Activated B cell treated with CpG ODN at 0.5 μM for 24 hours (primary cell): Measurements from ENCODE around the gene GLRA2. TPM values are rescaled to one million over a fixed set of nuclear protein-coding genes. Genes with fewer than 3 reads are reported as not detected.

Experiments used
- ATAC-seq: fragments of 200-7000 bp; cut with Tn5 transposase; one replicate; pipeline ENCODE4 v1.10.0; 2021; ENCODE audit warnings: low read depth, mild to moderate bottlenecking, moderate library complexity
- CTCF ChIA-PET: fragments of 350-600 bp; sonication (Branson Sonifier 250); formaldehyde crosslinking; loops from one replicate; lab custom pipeline; 2021; ENCODE audit warnings: antibody characterized with exemption; lab: Charles Lee
- POLR2A ChIA-PET: fragments of 350-600 bp; sonication (Branson Sonifier 250); formaldehyde crosslinking; loops from one replicate; lab custom pipeline; 2021; ENCODE audit warnings: antibody characterized with exemption; lab: Charles Lee
- DNase-seq: peaks from one replicate; pipeline ENCODE4 v3.0.0; 2022
- H3K27ac Mint-ChIP-seq: one replicate; pipeline ENCODE4 v1.8.0; 2020; ENCODE audit warnings: mixed read lengths
- H3K27me3 Mint-ChIP-seq: one replicate; pipeline ENCODE4 v1.8.0; 2021; ENCODE audit warnings: mixed read lengths
- H3K36me3 Mint-ChIP-seq: one replicate; pipeline ENCODE4 v1.8.0; 2021; ENCODE audit warnings: low read depth, mixed read lengths
- H3K4me1 Mint-ChIP-seq: one replicate; pipeline ENCODE4 v1.8.0; 2021; ENCODE audit warnings: mixed read lengths
- H3K4me3 Mint-ChIP-seq: one replicate; pipeline ENCODE4 v1.8.0; 2020; ENCODE audit warnings: mild to moderate bottlenecking, mixed read lengths
- H3K9me3 Mint-ChIP-seq: one replicate; pipeline ENCODE4 v1.8.0; 2020; ENCODE audit warnings: mixed read lengths
- CTCF ChIP-seq: fragments of 200-600 bp; IDR thresholded peaks from one replicate; pipeline ENCODE4 v1.8.0; 2022; ENCODE audit warnings: antibody characterized with exemption, mild to moderate bottlenecking
- intact Hi-C: fragments of 100-400 bp; cut with micrococcal nuclease; formaldehyde crosslinking; loops from one replicate; pipeline ENCODE4 v1.15.1; 2024
- total RNA-seq: library from RNA; stranded (reverse); gene quantifications from 2 replicates; pipeline ENCODE4 v1.2.3, GENCODE V29; 2022

GLRA2 gene
- total RNA-seq, 1 donor from 2014 or later, result not detected

GRCh38 chrX:14776901-14777300 lies 247.6 kb downstream of the GLRA2 start:
- POLR2A ChIA-PET, result no interaction called here
- Mint-ChIP-seq H3K27me3 (no peaks in the 10 kb centered on the region), H3K4me1 (no peaks in the 10 kb centered on the region), H3K4me3 (no peak overlapping the region), H3K36me3 (no peaks in the 10 kb centered on the region), H3K9me3 (no peaks in the 10 kb centered on the region), H3K27ac (no peak overlapping the region)
- DNase-seq (no peak), ATAC-seq (no peak)
- CTCF ChIA-PET, result interaction anchor here (0.8 kb wide), 1 partner anchor 213 kb away, joined by 3 read pairs; no protein-coding TSS in a partner anchor
- TF ChIP-seq CTCF, result no peak
- intact Hi-C loops, result no loop called here

- intact Hi-C loops, result no loop called here
- DNase-seq (no peak), ATAC-seq (no peak)
- Mint-ChIP-seq H3K27me3 (no peaks in the 10 kb centered on the region), H3K9me3 (no peaks in the 10 kb centered on the region), H3K4me3 (no peak overlapping the region), H3K4me1 (no peaks in the 10 kb centered on the region), H3K36me3 (no peaks in the 10 kb centered on the region), H3K27ac (no peak overlapping the region)
- CTCF ChIA-PET, result no interaction called here
- POLR2A ChIA-PET, result no interaction called here
- TF ChIP-seq CTCF, result no peak
Measured at GRCh38 chrX:14777525-14777924, 248.2 kb downstream of the GLRA2 start.

GRCh38 chrX:14779580-14779979 lies 250.2 kb downstream of the GLRA2 start:
- DNase-seq, result no peak
- CTCF ChIA-PET, result no interaction called here
- intact Hi-C loops, result no loop called here
- Mint-ChIP-seq H3K4me3 (no peak overlapping the region), H3K9me3 (no peaks in the 10 kb centered on the region), H3K27me3 (no peaks in the 10 kb centered on the region), H3K4me1 (no peaks in the 10 kb centered on the region), H3K36me3 (no peaks in the 10 kb centered on the region), H3K27ac (no peak overlapping the region)
- TF ChIP-seq CTCF, result no peak
- no peak for ATAC-seq
- POLR2A ChIA-PET, result no interaction called here
